Activated CD4-positive, CD25-positive, alpha-beta regulatory T cell treated with anti-CD3 and anti-CD28 coated beads, Interleukin-2, amount 50 U/mL, for 72 hours (primary cell): ENCODE results near the gene CACTIN.
A peak's percentile ranks its signal among the peaks of the same experiment; 100 is the strongest.
"Not testable (repeated sequence)": the region's sequence is repeated elsewhere in the genome, so short reads cannot be mapped to it uniquely, and the experiment has no call there.

Experiments used
- DNase-seq: peaks from one replicate; pipeline ENCODE4 v3.0.0; 2021

The CACTIN gene

GRCh38 chr19:3645726-3646125 is 19.1 kb upstream of the CACTIN start:
- no peak for DNase-seq

- no peak for DNase-seq
These were observed 18.4 kb upstream of the CACTIN start for GRCh38 chr19:3645067-3645396.

GRCh38 chr19:3644351-3645066 is 17.9 kb upstream of the CACTIN start:
- DNase-seq, result no peak

- no peak for DNase-seq
These were observed 17.2 kb upstream of the CACTIN start for GRCh38 chr19:3643674-3644313.

GRCh38 chr19:3642987-3643673 is 16.5 kb upstream of the CACTIN start:
- peak; percentile 57 for DNase-seq

GRCh38 chr19:3642296-3642695 is 15.7 kb upstream of the CACTIN start:
- no peak for DNase-seq

GRCh38 chr19:3641515-3642269 is 15.1 kb upstream of the CACTIN start:
- no peak for DNase-seq

- DNase-seq, result no peak
These were observed 12.9 kb upstream of the CACTIN start for GRCh38 chr19:3639479-3639878.

GRCh38 chr19:3638208-3639193 is 11.9 kb upstream of the CACTIN start:
- no peak for DNase-seq

GRCh38 chr19:3637621-3638020 is 11.0 kb upstream of the CACTIN start:
- no peak for DNase-seq

GRCh38 chr19:3636962-3637361 is 10.4 kb upstream of the CACTIN start:
- no peak for DNase-seq

GRCh38 chr19:3636506-3636905 is 9.9 kb upstream of the CACTIN start:
- no peak for DNase-seq

GRCh38 chr19:3634496-3635045 is 8.0 kb upstream of the CACTIN start:
- no peak for DNase-seq

- DNase-seq, result no peak
These were observed 7.0 kb upstream of the CACTIN start for GRCh38 chr19:3633559-3633988.

- no peak for DNase-seq
These were observed 6.4 kb upstream of the CACTIN start for GRCh38 chr19:3632739-3633558.

- DNase-seq, result no peak
These were observed 5.5 kb upstream of the CACTIN start for GRCh38 chr19:3632098-3632497.

- DNase-seq, result no peak
These were observed 4.7 kb upstream of the CACTIN start for GRCh38 chr19:3631053-3631861.

GRCh38 chr19:3628766-3629165 is 2.2 kb upstream of the CACTIN start:
- DNase-seq, result not testable (repeated sequence)

- no peak for DNase-seq
These were observed 747 bp upstream of the CACTIN start for GRCh38 chr19:3627351-3627723.

GRCh38 chr19:3625996-3626472 is 556 bp downstream of the CACTIN start:
- no peak for DNase-seq
